Right lobe of liver (tissue), 4 donors: Measurements from ENCODE around the gene LYST.

Source experiments
- POLR2A ChIP-seq: fragments of 450-650 bp; IDR thresholded peaks from one replicate; pipeline ENCODE4 v1.6.1; 2017; ENCODE audit warnings: antibody characterized with exemption, mild to moderate bottlenecking
- TF ChIP-seq, protein P1 (sequence below), 4 donors: fragments of 200-600 bp in 3 of 4; fragments of 450-650 bp in 1 of 4; IDR thresholded peaks; one replicate each; pipeline versions ENCODE4 v1.5.1 to v1.8.0; 2016 to 2022; ENCODE audit warnings: antibody characterized with exemption in 4 of 4, mild to moderate bottlenecking in 2 of 4
- donor health status: DM: no; HTN: no; CAD: no.
- donor health status: DM: no; HTN: no; CAD: no.
- donor health status: DM: no; HTN: yes; CAD: no.

DNA sequence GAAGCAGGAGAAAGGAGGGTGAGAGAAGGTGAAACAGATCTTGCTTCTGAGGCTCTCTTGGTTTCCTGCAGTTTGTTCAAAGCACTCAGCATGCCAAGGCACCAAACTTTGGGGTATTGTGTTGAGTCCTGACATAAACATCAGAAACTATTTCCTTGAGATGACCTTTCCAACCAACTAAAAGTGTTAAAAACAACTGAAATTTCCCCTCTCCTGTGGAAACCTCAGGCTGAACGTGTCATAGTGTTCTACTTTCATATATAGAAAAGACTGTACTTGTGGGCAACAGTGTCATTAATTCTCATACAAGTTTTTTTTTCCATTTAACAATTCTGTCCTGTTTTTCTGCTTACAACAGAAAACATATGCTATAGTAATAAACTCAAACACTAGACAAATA is 6.3 kb upstream of the LYST start:
- TF ChIP-seq, protein P1, sequence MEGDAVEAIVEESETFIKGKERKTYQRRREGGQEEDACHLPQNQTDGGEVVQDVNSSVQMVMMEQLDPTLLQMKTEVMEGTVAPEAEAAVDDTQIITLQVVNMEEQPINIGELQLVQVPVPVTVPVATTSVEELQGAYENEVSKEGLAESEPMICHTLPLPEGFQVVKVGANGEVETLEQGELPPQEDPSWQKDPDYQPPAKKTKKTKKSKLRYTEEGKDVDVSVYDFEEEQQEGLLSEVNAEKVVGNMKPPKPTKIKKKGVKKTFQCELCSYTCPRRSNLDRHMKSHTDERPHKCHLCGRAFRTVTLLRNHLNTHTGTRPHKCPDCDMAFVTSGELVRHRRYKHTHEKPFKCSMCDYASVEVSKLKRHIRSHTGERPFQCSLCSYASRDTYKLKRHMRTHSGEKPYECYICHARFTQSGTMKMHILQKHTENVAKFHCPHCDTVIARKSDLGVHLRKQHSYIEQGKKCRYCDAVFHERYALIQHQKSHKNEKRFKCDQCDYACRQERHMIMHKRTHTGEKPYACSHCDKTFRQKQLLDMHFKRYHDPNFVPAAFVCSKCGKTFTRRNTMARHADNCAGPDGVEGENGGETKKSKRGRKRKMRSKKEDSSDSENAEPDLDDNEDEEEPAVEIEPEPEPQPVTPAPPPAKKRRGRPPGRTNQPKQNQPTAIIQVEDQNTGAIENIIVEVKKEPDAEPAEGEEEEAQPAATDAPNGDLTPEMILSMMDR (IDR thresholded peaks at IDR 0.05) = no peak
- TF ChIP-seq POLR2A = no peak
